Activated CD4-positive, alpha-beta T cell treated with anti-CD3 and anti-CD28 coated beads, Interleukin-2, amount 50 U/mL, for 1 hour (primary cell): Measurements from ENCODE around the gene HOXB5.

ENCODE experiments used
- DNase-seq: peaks from one replicate; pipeline ENCODE4 v3.0.0-alpha.2; 2020

HOXB5 gene

DNA sequence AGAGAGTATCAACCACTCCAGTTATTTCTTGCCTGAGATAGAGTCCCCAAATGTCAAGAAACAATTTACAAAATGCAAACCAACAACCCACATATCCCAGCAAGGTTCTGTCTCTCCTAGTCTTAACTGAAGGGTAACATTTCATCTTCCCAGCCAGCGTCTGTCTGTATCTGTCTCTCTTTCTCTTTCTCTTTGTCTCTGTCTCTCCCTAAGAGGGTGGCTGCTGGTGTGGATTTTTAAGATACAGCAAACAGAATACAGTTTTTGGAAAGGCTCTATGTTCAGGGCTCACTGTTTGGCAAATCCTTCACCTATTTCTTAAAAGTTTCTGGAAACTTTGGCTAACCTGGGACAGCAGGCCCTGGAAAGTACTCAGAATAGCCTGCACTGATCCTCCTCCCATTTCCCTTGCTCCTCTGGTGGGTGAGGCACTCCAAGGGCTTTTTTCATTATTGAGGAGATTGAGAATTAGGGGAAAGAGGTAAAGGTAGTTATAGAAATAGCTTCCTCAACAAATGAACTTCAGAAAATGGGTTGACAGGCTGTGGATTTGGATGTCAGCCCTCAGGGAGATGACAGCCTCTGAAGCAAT lies 21.7 kb downstream of the HOXB5 start:
- no peak for DNase-seq

DNA sequence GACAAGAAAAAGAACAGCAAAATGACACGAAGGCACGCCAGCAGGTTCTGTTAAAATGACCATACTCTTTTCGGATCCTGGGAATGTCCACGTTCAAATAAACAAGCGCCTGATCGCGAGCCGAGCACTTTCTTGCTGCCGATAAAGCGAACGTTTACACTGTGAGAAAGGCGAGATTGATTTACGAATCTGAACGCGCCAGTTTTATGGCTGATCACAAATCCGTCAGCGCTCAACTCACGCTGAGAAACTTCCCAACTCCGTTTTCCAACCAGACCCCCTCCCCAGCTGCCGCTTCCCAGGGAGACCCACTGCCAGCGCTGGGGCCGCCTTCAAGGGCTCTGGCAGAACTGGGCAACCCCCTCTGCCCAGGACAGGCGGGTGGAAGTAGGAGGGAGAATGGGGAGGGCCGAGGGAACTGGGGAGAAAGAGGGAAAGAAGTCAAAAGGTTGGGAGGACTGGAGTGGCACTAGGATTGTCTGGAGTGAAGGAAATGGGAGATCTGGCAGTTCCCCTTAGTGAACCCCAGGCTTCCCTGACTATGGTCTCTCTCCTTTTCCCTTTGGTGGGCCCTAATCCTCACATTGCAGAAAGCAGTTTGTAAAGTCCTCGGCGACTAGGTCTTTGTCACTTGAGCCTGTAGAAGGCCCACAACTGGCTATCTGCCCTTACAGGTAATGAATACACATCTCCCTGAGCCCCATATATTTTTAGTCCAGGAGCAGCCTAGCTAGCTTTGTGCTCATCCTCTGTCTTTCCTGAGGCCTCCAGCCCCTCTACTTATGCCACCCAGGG lies 22.4 kb downstream of the HOXB5 start:
- DNase-seq, result no peak

GRCh38 chr17:48570325-48571023 lies 23.1 kb downstream of the HOXB5 start:
- DNase-seq, result no peak

GRCh38 chr17:48569674-48570324 lies 23.8 kb downstream of the HOXB5 start:
- DNase-seq, result no peak

DNA sequence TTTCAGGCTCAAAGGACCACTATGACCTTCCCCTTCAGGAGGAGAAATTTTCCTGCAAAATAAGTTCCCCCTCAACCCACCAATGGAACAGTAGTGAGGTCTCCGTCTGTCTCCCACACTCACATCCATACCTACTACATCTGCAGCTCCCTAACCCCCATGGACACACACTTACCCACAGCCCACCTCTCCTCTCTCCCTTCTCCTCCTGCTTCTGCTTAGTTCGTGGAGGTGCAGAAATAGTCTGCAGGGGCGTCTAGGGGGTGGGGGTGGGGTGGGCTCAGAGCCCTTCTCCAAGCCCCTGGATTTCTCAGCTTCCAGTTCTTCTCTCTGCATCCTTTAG lies 24.4 kb downstream of the HOXB5 start:
- no peak for DNase-seq

DNA sequence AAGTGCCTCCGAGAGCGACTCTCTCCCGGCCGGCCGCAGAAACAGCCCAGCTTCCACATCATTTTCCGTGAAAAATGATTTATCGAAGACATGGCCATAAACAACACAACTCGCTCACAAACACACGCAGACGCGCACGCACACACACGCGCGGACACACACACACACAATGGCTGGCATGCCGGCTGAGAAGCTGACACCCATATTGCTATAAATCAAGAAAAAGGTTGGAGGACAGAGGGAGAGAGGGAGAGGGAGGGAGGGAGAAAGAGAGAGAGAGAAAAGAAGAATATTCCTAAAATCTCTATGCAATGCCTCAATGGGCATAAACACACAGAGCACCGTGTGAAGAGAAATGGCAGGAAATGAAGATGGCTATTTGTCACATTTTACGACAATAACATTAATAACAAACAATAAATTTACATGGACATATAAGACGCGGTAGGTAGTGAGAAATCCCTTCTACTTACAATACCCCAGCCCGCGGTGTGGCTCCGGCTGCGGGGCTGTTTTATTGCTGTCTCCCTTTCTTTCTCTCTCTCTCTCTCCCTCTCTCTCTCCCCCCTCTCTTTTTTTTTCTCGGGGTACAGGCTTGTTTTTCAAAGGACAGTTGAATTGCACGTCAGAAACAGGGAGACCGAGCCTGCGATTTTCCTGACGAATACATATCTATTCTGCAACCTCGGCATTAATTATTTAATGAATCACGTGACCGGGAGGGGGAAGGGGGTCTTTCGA lies 24.9 kb downstream of the HOXB5 start:
- DNase-seq, result no peak

GRCh38 chr17:48567646-48568354 lies 25.8 kb downstream of the HOXB5 start:
- DNase-seq, result no peak

DNA sequence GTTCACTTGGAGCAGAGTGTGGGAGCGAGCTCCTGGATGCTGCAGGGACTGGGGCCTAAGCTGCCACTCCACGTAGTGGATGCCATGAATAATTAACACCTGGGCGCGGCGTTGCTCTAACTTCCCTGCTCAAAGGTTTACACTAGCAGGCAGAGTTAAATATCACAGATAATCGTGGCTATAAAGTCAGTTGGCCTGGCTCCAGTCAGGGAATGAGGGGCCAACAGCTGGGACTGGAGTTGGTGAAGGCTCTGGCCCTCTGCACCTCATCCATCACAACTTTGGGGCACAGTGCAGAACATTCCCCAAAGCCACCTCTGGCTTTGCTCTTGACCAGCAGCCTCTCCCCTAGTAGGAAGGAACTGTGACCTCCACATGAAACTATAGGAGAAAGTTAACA lies 26.4 kb downstream of the HOXB5 start:
- no peak for DNase-seq

GRCh38 chr17:48566717-48567116 lies 26.9 kb downstream of the HOXB5 start:
- no peak for DNase-seq

- DNase-seq, result no peak
Observed at GRCh38 chr17:48565925-48566710, 27.5 kb downstream of the HOXB5 start.

- no peak for DNase-seq
Observed at GRCh38 chr17:48565022-48565554, 28.5 kb downstream of the HOXB5 start.

DNA sequence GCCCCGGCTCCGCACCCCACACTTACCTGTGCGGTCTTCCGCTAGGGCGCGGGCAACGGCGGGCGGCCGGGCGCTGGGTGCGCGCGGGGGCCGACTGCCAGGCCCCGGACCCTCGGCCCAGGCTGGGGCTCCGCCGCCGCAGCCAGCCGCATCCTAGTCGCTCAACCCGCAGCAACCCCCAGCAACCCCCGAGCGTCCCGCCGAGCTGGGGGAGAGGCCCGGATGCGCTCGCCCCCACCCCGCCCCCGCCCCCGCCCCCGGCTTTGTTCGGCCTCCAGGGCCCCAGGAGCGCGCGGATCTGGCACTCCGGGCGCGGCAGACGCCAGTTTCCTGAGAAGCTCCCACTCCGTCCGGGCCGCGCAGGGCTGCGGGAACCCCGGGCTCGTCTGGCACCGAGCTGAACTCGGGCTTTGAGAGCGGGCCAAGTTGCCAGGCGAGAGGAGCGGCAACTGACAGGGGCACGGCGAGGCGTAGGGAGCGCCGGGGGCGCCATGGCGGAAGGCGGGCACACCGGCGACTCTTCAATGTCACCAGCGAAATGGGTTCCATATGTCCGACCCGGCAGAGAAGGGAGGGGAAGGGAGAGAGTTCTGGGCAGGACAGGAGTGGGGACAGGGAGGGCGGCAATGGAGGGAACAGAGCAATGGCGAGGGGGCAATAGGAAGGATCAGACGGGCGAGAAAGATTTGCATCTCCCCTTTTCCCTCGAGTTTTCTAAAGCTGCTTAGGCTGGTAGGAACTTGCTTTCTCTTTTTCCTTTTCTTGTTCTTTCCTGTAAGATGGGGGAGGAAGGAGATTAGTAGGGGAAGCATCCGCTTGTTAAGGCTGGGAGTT lies 29.2 kb downstream of the HOXB5 start:
- no peak for DNase-seq

DNA sequence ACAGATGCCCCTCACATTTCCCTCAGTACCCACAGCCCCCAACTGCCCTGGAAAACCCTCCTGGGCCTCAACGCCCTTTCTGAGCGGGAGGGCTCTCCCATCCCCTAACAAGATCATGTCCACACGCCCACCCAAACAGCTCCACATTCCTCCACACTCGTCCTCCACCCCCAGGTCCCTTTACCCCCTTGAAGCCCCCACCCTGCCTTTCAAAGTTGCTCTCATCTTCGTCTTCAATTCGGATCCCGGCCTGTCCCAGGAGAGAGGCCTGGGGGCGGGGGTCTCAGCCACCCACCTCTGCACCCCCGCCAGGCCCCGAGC lies 29.8 kb downstream of the HOXB5 start:
- DNase-seq, result no peak

DNA sequence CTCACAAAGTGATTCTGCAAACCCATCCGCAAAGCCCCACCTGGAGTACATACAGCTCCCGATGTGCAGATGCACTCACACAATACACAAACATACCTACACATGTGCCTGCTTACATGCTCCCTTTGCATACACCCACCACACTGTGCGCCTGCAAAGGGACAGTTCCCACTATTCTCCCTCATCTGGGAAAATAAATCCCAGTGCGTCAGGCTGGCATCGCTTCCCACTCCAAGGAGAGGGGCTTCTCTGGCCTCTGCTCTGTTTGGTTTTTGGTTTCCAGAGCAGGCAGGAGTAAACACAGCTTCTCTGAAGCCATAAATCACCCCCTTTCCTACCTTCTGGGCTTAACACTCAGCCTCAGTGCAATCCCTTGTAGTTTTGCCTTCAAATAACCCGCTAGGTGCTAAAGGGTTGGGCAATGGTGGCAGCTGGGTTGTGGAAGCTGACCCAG lies 30.2 kb downstream of the HOXB5 start:
- DNase-seq, result no peak

GRCh38 chr17:48562934-48563333 lies 30.6 kb downstream of the HOXB5 start:
- no peak for DNase-seq

- no peak for DNase-seq
Observed at GRCh38 chr17:48561884-48562810, 31.4 kb downstream of the HOXB5 start.

GRCh38 chr17:48559840-48560817 lies 33.5 kb downstream of the HOXB5 start:
- DNase-seq, result no peak
